SKM-1 (cell line): ENCODE data around the gene CHAMP1.
"Not testable (repeated sequence)": the region's sequence is repeated elsewhere in the genome, so short reads cannot be mapped to it uniquely, and the experiment has no call there.

Experiments used
- DNase-seq: peaks from one replicate; lab custom pipeline; 2025; ENCODE audit not compliant: unreplicated experiment; lab: John Stamatoyannopoulos, UW

Gene CHAMP1

DNA sequence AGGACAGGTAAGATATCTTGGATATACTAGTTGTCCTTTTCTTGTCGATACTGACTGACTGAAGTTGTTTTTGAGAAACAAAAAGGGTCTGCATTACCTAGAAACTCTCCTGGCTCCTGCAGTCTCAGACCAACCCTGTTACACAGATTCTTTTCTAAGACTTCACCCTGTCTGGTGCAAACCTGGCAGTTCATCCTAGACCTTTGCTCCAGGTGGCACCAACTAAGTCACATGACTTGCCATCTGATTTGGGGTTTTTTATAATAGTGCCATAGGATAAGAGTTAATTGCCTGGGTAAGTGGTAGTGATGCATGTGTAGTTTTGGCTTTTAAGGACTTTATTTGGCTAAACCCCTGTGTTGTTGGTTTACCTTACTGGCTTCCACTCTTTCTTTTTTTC lies 14.3 kb downstream of the CHAMP1 start:
- no peak for DNase-seq

DNA sequence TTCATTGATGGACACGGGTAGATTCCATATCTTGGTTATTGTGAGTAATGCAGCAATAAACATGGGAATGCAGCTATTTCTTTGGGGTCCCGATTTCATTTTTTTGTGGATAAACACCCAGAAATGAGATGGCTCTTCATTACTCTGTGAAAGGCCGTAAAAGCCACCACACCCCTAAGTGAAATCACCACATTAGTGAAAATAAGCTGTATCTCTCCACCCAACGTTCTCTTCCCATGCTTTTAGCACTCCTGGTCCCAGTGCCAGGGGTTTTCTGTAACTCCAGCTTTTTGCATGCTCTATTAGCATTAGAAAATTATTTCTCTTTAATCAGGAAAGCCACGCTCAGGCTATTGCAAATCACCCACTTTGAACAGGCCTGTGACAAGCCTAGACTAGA lies 15.8 kb downstream of the CHAMP1 start:
- DNase-seq: no peak

- not testable (repeated sequence) for DNase-seq
Measured at GRCh38 chr13:114333881-114334280, 19.6 kb downstream of the CHAMP1 start.

GRCh38 chr13:114334305-114335053 lies 20.2 kb downstream of the CHAMP1 start:
- DNase-seq: no peak

- not testable (repeated sequence) for DNase-seq
Measured at GRCh38 chr13:114336457-114336856, 22.2 kb downstream of the CHAMP1 start.

GRCh38 chr13:114338959-114339358 lies 24.7 kb downstream of the CHAMP1 start:
- DNase-seq: no peak

DNA sequence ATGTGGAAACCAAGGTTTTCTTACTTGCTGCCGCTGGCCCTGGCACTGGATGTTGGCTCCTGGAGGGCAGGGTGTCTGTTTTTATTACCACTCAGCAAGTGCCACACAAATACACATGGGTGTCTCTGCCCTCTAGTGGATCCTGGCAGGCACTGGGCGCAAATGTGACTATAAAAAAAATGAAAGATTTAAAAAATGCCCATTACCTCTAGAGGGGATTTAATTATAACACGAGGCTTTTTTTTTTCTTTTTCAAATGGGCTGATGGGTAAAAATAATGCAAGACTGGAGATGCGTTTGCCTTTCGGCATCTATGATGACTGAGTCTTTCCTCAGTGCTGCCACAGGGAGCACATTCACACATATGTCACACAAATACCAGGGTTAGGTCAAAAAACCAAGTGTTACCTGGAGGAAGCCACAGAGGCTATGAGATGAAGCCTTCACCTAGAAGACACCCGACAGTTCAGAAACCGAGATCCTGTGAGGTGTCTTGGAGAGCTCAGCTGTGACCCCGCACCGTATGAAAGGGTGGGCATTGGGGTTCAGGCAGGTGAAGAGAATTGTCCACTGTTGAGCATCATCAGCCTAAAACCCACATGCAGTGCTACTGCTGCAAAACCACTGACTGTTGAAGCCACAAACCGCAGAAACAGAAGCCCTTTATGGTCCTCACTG lies 25.7 kb downstream of the CHAMP1 start:
- DNase-seq: no peak

GRCh38 chr13:114341003-114341777 lies 26.9 kb downstream of the CHAMP1 start:
- no peak for DNase-seq

DNA sequence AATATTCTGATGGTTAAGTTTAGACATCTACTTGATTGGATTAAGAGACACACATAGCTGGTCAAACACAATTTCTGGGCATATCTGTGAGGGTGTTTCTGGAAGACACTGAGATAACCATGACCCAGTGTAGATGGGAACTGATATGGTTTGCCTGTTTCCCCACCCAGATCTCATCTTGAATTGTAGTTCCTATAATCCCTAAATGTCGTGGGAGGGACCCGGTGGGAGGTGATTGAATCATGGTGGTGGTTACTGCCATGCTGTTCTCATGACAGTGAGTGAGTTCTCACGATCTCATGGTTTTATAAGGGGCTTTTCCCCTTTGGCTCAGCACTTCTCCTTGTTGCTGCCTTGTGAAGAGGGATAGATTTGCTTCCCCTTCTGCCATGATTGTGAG lies 33.0 kb downstream of the CHAMP1 start:
- DNase-seq: not testable (repeated sequence)

GRCh38 chr13:114352763-114353162 lies 38.5 kb downstream of the CHAMP1 start:
- DNase-seq: not testable (repeated sequence)

GRCh38 chr13:114353382-114353781 lies 39.1 kb downstream of the CHAMP1 start:
- DNase-seq: not testable (repeated sequence)
